ENCODE data around the gene EIF5A2.
"Not testable (repeated sequence)": the region's sequence is repeated elsewhere in the genome, so short reads cannot be mapped to it uniquely, and the experiment has no call there.

EIF5A2 gene

GRCh38 chr3:170908235-170909116 lies at the start of gene EIF5A2:
Gene EIF5A2, minus strand, starts transcription at chr3:170908637. Its CDS starts 831 bp downstream, at chr3:170907806.
- peak; percentile 93 for DNase-seq

DNA sequence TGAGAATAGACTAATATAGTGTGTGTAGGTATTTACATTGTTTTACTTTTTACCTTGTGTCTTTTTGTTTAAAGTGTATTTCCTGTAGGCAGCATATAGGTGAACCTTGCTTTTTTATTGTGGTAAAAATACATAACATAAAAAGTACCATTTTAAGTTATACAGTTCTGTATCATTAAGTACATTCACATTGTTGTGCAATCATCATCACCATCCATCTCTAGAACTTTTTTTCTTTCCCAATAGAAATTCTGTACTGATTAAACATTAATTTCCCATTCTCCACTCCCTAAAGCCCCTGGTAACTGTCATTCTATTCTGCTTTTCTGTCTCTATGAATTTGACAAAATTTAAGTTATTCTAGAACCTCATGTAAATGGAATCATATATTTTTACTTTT lies 48.2 kb upstream of the EIF5A2 start:
- no peak for DNase-seq

DNA sequence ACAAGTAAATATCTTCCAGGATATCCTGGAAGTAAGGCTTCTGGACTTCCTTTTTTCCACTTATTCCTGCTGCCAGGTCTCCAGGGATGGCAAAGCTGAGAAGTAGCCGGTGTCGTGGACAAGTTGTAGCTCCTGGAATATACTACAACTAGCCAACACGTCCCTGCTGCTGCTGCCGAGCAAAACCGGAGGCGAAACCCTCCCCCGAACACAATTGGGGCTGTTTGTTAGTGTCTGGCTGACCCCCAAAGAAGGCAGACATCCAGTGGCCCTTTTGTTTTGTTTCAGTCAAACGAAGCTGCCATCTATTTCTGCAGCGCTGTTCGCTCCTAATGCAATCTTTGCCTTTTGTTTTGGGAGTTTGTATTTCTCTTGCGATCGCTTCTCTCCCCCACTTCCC lies 45.3 kb upstream of the EIF5A2 start:
- no peak for DNase-seq

- DNase-seq: no peak
These were observed 44.8 kb upstream of the EIF5A2 start for GRCh38 chr3:170953229-170953628.

GRCh38 chr3:170949211-170949610 lies 40.8 kb upstream of the EIF5A2 start:
- DNase-seq: no peak

- no peak for DNase-seq
These were observed 38.8 kb upstream of the EIF5A2 start for GRCh38 chr3:170947018-170947769.

- DNase-seq: no peak
These were observed 33.6 kb upstream of the EIF5A2 start for GRCh38 chr3:170942011-170942410.

GRCh38 chr3:170941551-170941950 lies 33.1 kb upstream of the EIF5A2 start:
- no peak for DNase-seq

DNA sequence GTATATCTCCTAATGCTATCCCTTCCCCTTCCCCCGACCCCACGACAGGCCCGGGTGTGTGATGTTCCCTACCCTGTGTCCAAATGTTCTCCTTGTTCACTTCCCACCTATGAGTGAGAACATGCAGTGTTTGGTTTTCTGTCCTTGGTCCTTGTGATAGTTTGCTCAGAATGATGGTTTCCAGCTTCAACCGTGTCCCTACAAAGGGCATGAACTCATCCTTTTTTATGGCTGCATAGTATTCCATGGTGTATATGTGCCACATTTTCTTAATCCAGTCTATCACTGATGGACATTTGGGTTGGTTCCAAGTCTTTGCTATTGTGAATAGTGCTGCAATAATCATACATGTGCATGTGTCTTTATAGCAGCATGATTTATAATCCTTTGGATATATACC lies 24.6 kb upstream of the EIF5A2 start:
- not testable (repeated sequence) for DNase-seq

GRCh38 chr3:170923553-170923952 lies 15.1 kb upstream of the EIF5A2 start:
- not testable (repeated sequence) for DNase-seq

GRCh38 chr3:170918715-170919114 lies 10.3 kb upstream of the EIF5A2 start:
- DNase-seq: no peak

DNA sequence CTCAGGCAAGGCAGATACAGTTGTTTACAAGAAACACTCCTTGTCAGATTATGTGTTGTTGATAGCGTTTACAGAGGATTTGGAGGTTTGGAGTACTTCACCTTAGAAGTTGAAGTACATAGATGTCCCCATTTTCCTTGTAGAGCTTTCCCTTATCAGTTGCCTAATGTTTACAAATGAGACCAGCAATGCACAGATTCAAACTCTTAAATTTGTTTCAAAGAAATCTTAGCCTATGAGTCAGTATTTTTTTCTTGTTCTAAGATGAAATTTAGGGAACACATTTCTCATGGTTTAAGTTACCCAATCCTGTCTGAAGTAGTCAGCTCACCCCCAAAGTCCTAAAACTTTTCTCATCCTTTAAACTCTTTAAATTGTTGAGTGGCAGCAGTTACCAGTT lies 6.3 kb upstream of the EIF5A2 start:
- DNase-seq: no peak

GRCh38 chr3:170914212-170914611 lies 5.8 kb upstream of the EIF5A2 start:
- DNase-seq: no peak

DNA sequence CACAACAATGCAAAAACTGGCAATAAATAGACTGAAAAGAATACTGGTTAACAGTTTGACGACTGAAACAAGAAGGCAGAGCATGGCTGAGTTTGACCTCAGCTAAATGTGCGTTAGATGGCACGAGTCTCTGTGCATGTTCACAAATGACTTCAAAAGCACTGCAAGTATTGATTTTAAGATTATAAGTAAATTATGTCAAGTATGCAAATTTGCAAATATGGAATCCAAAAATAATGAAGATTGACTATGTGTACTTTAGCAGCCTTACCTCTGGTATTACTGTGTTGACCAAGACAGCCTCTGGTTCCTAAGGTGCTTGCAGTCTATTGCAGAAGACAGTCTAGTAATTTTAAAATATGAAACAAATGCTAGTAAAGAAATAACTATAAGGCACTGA lies 2.6 kb upstream of the EIF5A2 start:
- no peak for DNase-seq

DNA sequence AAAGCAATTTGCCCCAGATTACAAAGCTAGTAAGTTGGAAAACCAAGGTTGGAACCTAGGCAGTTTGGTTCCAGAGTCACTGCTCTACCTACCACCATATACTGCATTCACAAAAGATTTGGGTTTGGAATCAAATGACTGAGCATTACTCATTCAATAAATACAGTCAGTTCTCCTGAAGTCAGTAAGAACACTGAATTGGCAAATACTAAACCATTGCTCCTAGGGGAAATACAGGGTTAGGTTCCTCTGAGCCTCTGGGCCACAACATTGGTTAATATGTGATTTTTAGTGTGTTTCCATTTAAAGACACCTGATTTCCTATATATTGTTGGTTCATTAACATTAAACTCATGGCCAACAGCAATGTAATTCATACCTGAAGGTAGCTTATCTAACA lies 2.1 kb upstream of the EIF5A2 start:
- no peak for DNase-seq

DNA sequence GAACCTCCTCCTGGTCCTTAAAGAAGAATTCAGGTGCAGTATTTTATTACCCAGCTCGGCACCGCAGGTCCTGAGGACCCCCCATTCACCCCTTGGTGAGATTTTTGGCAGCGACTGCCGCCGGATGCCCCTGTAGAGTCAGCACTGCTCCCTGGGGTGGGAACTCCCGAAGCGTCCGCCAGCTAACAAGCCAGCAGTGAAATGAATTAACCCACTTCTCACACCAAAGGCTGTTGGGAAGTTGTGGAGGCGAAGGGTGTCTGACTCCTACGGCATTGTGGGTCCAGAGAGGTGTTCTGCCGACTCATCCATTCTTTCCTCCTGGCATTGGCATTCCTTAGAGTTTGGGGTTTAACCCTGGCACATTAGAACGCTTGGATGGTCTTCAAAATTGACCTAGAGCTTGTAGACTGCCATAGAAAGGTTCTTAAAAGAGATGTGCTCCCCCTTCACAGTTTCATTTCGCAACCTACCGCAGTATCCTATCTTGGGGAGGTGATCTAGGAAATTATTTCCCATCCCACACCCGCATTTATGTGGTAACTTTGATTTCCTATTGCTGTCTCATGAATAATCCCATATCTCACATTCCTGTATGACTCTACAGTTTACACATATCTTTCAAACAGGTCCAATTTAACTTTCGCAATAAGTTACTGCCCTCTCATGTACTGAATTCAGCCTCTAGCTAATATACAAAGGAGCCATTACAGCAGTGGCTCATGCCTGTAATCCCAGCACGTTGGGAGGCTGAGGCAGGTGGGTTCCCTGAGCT lies 879 bp upstream of the EIF5A2 start:
- DNase-seq: no peak

DNA sequence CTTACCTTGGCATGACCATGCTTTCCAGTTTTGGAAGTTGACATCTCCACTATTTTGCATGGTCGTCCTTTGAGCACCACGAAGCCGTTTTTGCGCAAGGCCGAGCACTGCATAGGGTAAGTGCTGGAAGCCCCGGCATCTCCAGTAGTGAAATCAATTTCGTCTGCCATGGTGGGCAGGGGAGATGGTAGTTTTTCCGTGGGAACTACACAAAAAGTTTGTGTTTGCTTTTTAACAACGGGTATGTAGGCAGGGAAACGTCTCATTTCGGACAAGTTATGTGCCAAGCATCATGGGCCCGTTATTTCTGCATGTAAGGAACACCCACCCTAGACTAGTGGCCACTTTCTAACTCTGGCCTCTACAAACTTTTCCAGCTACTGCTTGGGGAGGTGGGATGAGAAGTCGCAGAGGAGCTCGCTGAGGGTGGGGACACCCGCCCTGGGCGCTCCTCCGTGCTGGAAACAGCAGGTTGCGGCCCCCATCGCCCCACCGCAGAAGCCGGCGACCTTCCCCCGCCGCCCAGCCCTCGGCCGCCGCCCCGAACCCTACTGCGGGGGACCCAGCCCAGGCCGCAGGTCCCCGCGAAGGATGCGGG lies 701 bp downstream of the EIF5A2 start:
- DNase-seq: no peak

DNA sequence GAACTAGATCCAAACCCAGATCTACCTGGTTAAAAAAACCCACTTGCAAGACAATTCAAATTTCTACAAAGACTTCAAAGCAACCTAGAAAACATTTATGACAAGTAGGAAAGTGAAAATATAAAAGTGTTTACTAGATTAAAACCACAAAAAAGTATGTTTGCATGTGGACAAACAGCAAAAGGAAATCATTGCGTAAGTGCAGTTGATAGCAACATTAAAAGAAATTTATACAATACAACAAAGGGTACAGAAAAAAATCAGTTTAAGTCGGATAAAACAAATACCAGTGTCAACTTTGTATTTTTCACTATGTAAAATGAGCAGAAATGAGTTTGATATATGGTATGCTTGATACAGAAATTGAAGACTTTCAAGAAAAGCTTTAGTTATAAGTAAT lies 2.6 kb downstream of the EIF5A2 start:
- no peak for DNase-seq

DNA sequence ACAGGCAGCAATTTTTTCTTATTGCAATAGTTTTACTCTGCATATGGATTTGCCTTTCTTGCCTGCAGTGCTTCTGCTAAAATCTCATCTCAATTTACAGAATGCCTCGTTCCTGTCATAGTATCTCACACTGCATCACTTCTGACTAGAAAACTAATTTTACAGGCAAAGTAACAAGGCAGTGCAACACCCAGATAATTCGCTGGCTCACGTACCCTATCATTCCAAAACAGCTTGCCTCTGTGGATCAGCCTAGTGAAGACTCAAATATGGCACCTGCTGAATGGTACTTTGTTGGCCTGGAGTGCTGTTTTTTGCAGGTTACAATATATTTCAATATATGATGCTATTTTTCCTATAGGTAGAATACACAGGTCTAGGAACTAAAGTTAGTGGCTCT lies 5.3 kb downstream of the EIF5A2 start:
- DNase-seq: no peak

- DNase-seq: no peak
These were observed 9.0 kb downstream of the EIF5A2 start for GRCh38 chr3:170899455-170899854.

DNA sequence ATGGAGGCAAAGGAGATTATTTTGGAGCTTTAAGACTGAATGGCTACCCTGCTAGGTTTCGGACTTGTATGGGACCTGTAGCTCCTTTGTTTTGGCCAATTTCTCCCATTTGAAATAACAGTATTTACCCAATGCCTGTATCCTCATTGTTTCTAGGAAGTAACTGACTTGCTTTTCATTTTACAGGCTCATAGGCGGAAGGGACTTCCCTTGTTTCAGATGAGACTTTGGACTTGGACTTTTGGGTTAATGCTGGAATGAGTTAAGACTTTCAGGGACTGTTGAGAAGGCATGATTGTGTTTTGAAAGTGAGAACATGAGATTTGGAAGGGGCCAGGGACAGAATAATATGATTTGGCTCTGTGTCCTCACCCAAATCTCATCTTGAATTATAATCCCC lies 10.5 kb downstream of the EIF5A2 start:
- no peak for DNase-seq

DNA sequence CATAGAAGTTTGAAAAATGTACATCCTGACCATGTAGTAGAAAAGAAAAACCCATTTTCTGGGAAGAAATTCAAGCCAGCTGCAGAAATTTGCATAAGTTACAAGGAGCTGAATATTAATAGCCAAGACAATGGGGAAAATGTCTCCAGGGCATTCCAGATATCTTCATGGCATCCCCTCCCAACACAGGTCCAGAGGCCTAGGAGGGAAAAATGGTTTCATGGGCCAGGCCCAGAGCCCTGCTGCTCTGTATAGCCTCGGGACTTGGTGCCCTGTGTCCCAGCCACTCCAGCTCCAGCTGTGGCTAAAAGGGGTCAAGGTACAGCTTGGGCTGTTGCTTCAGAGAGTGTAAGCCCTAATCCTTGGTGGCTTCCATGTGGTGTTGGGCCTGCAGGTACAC lies 11.2 kb downstream of the EIF5A2 start:
- not testable (repeated sequence) for DNase-seq

GRCh38 chr3:170896781-170897180 lies 11.7 kb downstream of the EIF5A2 start:
- no peak for DNase-seq

All from activated gamma-delta T cell treated with Interleukin-2 at 50 U/mL for 16 hours (primary cell).